Measurements from ENCODE around the gene SLC39A11.

DNA sequence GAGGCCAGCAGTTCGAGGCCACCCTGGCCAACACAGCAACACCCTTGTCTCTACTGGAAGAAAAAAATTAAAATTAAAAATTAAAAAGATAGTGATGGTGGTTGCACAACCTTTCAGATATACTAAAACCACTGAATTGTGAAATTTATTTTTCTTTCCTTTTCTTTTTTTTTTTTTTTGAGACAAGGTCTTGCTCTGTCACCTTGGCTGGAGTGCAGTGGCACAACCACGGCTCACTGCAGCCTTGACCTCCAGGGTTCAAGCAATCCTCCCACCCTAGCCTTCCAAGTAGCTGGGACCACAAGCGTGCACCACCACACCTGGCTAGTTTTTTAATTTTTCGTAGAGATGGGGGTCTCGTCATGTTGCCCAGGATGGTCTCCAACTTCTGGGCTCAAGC, 254.4 kb downstream of the SLC39A11 start:
- no peak for TF ChIP-seq POLR2A (IDR thresholded peaks at IDR 0.05)
- TF ChIP-seq, protein P1, sequence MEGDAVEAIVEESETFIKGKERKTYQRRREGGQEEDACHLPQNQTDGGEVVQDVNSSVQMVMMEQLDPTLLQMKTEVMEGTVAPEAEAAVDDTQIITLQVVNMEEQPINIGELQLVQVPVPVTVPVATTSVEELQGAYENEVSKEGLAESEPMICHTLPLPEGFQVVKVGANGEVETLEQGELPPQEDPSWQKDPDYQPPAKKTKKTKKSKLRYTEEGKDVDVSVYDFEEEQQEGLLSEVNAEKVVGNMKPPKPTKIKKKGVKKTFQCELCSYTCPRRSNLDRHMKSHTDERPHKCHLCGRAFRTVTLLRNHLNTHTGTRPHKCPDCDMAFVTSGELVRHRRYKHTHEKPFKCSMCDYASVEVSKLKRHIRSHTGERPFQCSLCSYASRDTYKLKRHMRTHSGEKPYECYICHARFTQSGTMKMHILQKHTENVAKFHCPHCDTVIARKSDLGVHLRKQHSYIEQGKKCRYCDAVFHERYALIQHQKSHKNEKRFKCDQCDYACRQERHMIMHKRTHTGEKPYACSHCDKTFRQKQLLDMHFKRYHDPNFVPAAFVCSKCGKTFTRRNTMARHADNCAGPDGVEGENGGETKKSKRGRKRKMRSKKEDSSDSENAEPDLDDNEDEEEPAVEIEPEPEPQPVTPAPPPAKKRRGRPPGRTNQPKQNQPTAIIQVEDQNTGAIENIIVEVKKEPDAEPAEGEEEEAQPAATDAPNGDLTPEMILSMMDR (IDR thresholded peaks at IDR 0.05), result no peak

Data from testis (tissue), 2 donors.